Neural cell (in vitro differentiated cells): Measurements from ENCODE around the gene S100P.

Experiments
- EZH2 ChIP-seq: fragments of 200-600, 300-800 bp; shearing (Covaris generic), sonication (generic); IDR thresholded peaks from 2 replicates; pipeline ENCODE4 v1.6.1; 2014; ENCODE audit warnings: antibody characterized with exemption, low read length, borderline replicate concordance, mild to moderate bottlenecking; ENCODE audit not compliant: insufficient read depth, poor library complexity, severe bottlenecking
- SMC3 ChIP-seq: fragments of 450-650 bp; conservative IDR thresholded peaks from 2 replicates; pipeline ENCODE4 v1.6.1; 2014; ENCODE audit warnings: antibody characterized with exemption, mild to moderate bottlenecking, moderate library complexity; ENCODE audit not compliant: poor library complexity
- TF ChIP-seq, protein P1 (sequence below): fragments of 450-650 bp; IDR thresholded peaks from 2 replicates; pipeline ENCODE4 v1.5.1; 2014; ENCODE audit warnings: antibody characterized with exemption, mild to moderate bottlenecking, moderate library complexity; ENCODE audit not compliant: poor library complexity, severe bottlenecking

DNA sequence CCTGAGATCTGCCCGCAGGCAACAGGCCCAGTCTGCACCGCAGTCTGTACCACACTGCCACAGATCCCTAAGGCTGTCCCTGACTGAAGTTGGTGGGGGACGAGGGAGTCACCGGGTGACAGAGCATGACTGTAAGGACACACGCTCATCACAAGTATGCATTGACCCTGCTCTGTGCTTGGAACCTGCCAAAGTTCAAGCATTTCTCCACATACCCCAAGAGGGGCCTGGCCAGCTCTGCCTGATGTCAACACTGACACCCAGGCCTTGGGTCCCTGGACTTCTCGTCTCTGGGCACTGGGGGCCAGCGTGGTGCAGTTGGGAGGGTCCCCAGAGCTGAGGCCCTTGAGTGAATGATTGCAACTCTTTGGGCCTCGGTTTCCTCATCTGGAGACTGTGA lies 30.2 kb downstream of the S100P start:
- TF ChIP-seq EZH2 = no peak
- TF ChIP-seq, protein P1, sequence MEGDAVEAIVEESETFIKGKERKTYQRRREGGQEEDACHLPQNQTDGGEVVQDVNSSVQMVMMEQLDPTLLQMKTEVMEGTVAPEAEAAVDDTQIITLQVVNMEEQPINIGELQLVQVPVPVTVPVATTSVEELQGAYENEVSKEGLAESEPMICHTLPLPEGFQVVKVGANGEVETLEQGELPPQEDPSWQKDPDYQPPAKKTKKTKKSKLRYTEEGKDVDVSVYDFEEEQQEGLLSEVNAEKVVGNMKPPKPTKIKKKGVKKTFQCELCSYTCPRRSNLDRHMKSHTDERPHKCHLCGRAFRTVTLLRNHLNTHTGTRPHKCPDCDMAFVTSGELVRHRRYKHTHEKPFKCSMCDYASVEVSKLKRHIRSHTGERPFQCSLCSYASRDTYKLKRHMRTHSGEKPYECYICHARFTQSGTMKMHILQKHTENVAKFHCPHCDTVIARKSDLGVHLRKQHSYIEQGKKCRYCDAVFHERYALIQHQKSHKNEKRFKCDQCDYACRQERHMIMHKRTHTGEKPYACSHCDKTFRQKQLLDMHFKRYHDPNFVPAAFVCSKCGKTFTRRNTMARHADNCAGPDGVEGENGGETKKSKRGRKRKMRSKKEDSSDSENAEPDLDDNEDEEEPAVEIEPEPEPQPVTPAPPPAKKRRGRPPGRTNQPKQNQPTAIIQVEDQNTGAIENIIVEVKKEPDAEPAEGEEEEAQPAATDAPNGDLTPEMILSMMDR = no peak
- TF ChIP-seq SMC3 = no peak
